Peyer's patch (tissue), 4 donors: ENCODE measurements around the gene OAS3. TPM values are rescaled to one million over a fixed set of nuclear protein-coding genes. Genes with fewer than 3 reads are reported as not detected.
"Not testable (repeated sequence)": the region's sequence is repeated elsewhere in the genome, so short reads cannot be mapped to it uniquely, and the experiment has no call there.

ENCODE experiments used
- DNase-seq, 3 donors: peaks; one replicate each; pipeline ENCODE4 v3.0.0-alpha.2; 2017 to 2019
- H3K27ac ChIP-seq, 4 donors: fragments of 200-600 bp; sonication (generic); one replicate each; pipeline ENCODE4 v1.5.1; 2016 to 2019
- H3K27me3 ChIP-seq, 2 donors: fragments of 200-600 bp; sonication (generic); one replicate each; pipeline ENCODE4 v1.5.1; 2019
- H3K36me3 ChIP-seq, 3 donors: fragments of 200-600 bp; sonication (generic); one replicate each; pipeline ENCODE4 v1.5.1; 2016 to 2019
- H3K4me1 ChIP-seq, 4 donors: fragments of 200-600 bp; sonication (generic); one replicate each; pipeline ENCODE4 v1.5.1; 2016 to 2019
- H3K4me3 ChIP-seq, 4 donors: fragments of 200-600 bp; sonication (generic); 1 replicate in 3 of 4; 2 replicates in 1 of 4; pipeline ENCODE4 v1.5.1; 2016 to 2019; ENCODE audit warnings: mild to moderate bottlenecking in 1 of 4
- H3K9me3 ChIP-seq, 4 donors: fragments of 200-600 bp; sonication (generic); one replicate each; pipeline ENCODE4 v1.5.1; 2016 to 2019; ENCODE audit warnings: mild to moderate bottlenecking in 1 of 4
- POLR2A ChIP-seq, 2 donors: fragments of 450-650 bp; IDR thresholded peaks; one replicate each; pipeline ENCODE4 v1.5.1; 2017; ENCODE audit warnings: antibody characterized with exemption in 2 of 2, mild to moderate bottlenecking in 2 of 2, moderate library complexity in 2 of 2
- total RNA-seq, 4 donors: library from RNA; depleted of rRNA; stranded (reverse); fragments of >200 nt; gene quantifications; one replicate each; pipeline ENCODE4 v1.1.0, GENCODE V29; 2016
- TF ChIP-seq, protein P1 (sequence below), 6 experiments: fragments of 450-650 bp in 4 of 6; fragments of 200-600 bp in 2 of 6; sonication (generic) in 1 of 6; IDR thresholded peaks; one replicate each; pipeline ENCODE4 v1.5.1; 2017 to 2019; ENCODE audit warnings: antibody characterized with exemption in 6 of 6, mild to moderate bottlenecking in 3 of 6, moderate library complexity in 1 of 6

The OAS3 gene
- total RNA-seq, 4 donors from 2014 or later = 7.1 to 53.6 (median 16.7) TPM

DNA sequence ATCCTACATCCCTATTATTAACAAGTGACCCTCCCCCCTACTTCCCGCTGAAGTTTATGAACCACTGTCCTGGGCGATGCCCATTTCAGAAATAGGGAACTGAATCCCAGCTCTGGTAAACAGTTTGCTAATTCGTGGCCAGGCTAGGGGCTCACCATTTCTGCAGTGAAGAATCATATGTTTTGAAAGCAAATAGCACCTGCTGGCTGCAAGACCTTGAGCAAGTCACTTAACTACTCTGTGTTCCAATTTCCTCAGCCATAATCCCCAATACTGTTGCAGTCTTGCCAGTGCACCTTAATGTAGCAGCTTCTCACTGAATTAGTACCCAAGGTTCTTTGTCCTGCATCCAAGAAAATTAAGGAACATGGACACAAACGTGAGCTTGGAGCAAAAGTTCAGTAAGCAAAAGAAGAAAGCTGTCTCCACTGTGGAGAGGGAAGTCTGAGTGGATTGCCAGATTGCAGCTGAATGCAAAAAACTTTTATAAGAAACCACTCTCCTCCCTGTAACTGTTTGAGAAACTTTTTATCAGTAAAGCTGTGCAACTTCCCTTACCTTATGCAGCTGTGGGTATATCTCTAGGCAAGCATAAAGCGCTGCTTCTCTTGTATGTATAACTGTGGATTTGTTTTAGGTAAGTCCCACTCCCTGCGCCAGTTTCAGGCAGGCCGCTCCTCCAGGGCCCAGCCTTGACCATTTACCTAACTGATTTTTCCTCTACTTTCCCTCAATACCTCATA is 30.7 kb upstream of the OAS3 start:
- peak in 2 of 3 donors; percentile 50 to 58 for DNase-seq
- H3K4me3 ChIP-seq = peak overlapping the region; percentile 39 to 69 (median 48)

DNA sequence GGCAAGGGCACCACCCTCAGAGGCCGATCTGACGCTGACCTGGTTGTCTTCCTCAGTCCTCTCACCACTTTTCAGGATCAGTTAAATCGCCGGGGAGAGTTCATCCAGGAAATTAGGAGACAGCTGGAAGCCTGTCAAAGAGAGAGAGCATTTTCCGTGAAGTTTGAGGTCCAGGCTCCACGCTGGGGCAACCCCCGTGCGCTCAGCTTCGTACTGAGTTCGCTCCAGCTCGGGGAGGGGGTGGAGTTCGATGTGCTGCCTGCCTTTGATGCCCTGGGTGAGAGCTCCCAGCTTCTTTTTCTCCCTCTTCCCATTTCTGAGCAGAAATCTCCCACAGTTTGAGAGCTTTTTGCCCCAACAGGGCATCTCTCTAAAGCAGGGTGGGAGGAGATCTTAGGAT is 29.7 kb upstream of the OAS3 start:
- Histone ChIP-seq H3K4me3 (peak overlapping the region in 3 of 4 donors; percentile 40 to 69 (median 56)), H3K4me1 (peaks cover 0 to 44% (median 5%) of the 10 kb centered on the region in 4 donors), H3K27me3 (no peaks in the 10 kb centered on the region), H3K27ac (peak overlapping the region in 3 of 4 donors; percentile 22 to 84 (median 82)), H3K36me3 (peaks cover 0 to 18% (median 0%) of the 10 kb centered on the region in 3 donors), H3K9me3 (no peaks in the 10 kb centered on the region)
- DNase-seq = no peak
- TF ChIP-seq POLR2A (IDR thresholded peaks at IDR 0.05) = no peak
- TF ChIP-seq, protein P1, sequence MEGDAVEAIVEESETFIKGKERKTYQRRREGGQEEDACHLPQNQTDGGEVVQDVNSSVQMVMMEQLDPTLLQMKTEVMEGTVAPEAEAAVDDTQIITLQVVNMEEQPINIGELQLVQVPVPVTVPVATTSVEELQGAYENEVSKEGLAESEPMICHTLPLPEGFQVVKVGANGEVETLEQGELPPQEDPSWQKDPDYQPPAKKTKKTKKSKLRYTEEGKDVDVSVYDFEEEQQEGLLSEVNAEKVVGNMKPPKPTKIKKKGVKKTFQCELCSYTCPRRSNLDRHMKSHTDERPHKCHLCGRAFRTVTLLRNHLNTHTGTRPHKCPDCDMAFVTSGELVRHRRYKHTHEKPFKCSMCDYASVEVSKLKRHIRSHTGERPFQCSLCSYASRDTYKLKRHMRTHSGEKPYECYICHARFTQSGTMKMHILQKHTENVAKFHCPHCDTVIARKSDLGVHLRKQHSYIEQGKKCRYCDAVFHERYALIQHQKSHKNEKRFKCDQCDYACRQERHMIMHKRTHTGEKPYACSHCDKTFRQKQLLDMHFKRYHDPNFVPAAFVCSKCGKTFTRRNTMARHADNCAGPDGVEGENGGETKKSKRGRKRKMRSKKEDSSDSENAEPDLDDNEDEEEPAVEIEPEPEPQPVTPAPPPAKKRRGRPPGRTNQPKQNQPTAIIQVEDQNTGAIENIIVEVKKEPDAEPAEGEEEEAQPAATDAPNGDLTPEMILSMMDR (IDR thresholded peaks at IDR 0.05) = no peak

More for the DNA sequence above, 30.7 kb upstream of the OAS3 start:
- Histone ChIP-seq H3K27me3 (no peaks in the 10 kb centered on the region), H3K9me3 (no peaks in the 10 kb centered on the region), H3K4me1 (peaks cover 0 to 52% (median 5%) of the 10 kb centered on the region in 4 donors), H3K27ac (peak overlapping the region; percentile 77 to 91 (median 83)), H3K36me3 (peaks cover 0 to 12% (median 0%) of the 10 kb centered on the region in 3 donors)
- TF ChIP-seq, protein P1 (IDR thresholded peaks at IDR 0.05) = no peak
- TF ChIP-seq POLR2A (IDR thresholded peaks at IDR 0.05) = no peak

DNA sequence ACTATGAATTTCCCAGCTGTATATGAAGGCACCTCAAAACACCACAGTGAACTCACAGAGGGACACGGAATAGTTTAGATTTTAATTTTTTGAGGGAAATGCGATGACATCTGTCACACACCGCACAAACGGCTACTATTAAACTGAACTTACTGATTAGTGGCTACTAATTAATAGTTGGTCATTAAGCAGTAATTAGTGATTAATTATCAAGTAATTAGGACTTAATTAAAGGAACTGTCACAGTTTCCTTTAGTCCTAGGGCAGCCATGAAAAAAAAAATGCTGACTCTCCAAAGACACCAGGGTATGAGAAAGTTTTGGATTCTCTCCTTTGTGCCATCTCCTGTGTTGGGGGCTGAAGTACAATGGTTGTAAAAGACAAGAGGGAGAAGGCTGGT is 28.6 kb upstream of the OAS3 start:
- Histone ChIP-seq H3K4me3 (no peak overlapping the region), H3K27me3 (no peaks in the 10 kb centered on the region), H3K27ac (peak overlapping the region in 1 of 4 donors; percentile 82), H3K36me3 (peaks cover 0 to 18% (median 0%) of the 10 kb centered on the region in 3 donors), H3K9me3 (no peaks in the 10 kb centered on the region), H3K4me1 (peaks cover 0 to 44% (median 5%) of the 10 kb centered on the region in 4 donors)
- TF ChIP-seq, protein P1 (IDR thresholded peaks at IDR 0.05) = no peak
- TF ChIP-seq POLR2A (IDR thresholded peaks at IDR 0.05) = no peak
- DNase-seq = no peak

DNA sequence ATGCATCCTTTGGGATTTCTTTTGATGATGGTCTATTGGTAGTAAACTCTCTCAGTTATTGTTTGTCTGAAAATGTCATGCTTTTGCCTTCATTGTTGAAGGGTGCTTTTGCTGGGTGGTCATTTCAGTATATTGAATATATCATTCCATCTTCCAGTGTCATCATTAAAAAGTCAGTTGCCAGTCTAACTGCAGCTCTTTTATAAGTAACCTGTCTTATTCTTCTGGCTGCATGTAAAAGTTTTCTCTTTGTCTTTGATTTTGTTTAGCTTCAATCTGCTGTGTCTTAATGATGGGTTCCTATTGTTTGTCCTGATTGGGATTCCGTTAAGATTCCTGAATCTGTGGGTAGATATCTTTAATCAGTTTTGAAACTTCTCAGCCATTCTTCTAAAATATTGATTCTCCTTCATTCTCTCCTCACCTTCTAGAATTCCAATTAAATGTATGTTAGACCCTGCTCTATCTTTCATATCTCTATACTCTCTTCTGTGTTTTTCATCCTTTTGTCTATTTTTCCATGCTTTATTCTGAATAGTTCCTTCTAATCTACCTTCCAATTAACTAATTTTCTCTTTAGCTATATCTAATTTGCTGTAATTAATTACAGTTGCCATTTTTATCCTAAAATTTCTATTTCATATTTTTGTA is 25.1 kb upstream of the OAS3 start:
- no peaks in the 10 kb centered on the region for H3K27me3 ChIP-seq
- H3K9me3 ChIP-seq = no peaks in the 10 kb centered on the region
- no peak overlapping the region for H3K27ac ChIP-seq

DNA sequence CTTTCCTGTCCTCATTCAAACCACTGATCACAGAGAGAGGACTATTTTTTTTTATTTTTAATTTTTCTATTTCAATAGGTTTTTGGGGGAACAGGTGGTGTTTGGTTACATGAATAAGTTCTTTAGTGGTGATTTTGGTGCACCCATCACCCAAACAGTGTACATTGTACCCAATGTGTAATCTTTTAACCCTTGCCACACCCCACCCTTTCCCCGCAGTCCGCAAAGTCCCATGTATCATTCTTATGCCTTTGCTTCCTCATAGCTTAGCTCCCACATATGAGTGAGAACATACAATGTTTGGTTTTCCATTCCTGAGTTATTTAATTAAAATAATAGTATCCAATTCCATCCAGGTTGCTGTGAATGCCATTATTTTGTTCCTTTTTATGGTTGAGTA is 24.4 kb upstream of the OAS3 start:
- not testable (repeated sequence) for H3K27ac ChIP-seq, H3K9me3 ChIP-seq, H3K4me3 ChIP-seq, H3K27me3 ChIP-seq, DNase-seq
- H3K4me1 ChIP-seq = peaks cover 0 to 11% (median 0%) of the 10 kb centered on the region in 4 donors
- peaks cover 0 to 42% (median 0%) of the 10 kb centered on the region in 3 donors for H3K36me3 ChIP-seq

More for the DNA sequence above, 25.1 kb upstream of the OAS3 start:
- TF ChIP-seq, protein P1 (IDR thresholded peaks at IDR 0.05) = no peak
- TF ChIP-seq POLR2A (IDR thresholded peaks at IDR 0.05) = no peak
- no peak overlapping the region for H3K4me3 ChIP-seq
- DNase-seq = no peak
- H3K36me3 ChIP-seq = peaks cover 0 to 35% (median 0%) of the 10 kb centered on the region in 3 donors
- H3K4me1 ChIP-seq = peaks cover 0 to 18% (median 3%) of the 10 kb centered on the region in 4 donors

DNA sequence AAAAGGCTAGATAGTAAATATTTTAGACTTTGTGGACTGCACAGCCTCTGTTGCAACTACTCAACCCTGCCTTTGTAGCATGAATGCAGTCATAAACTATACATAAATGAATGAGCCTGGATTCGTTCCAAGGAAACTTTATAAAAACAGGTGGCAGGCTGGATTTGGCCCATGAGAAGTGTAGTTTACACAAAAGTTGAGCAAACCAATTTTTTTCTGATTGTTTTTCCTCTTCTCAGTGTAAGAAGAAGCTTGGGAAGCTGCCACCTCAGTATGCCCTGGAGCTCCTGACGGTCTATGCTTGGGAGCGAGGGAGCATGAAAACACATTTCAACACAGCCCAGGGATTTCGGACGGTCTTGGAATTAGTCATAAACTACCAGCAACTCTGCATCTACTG is 22.0 kb upstream of the OAS3 start:
- H3K4me3 ChIP-seq = no peak overlapping the region
- H3K4me1 ChIP-seq = no peaks in the 10 kb centered on the region
- H3K36me3 ChIP-seq = peaks cover 0 to 56% (median 0%) of the 10 kb centered on the region in 3 donors
- H3K27ac ChIP-seq = peak overlapping the region in 1 of 4 donors; percentile 45
- peak in 1 of 3 donors; percentile 56 for DNase-seq
- H3K9me3 ChIP-seq = no peaks in the 10 kb centered on the region
- TF ChIP-seq, protein P1 (IDR thresholded peaks at IDR 0.05) = no peak
- TF ChIP-seq POLR2A (IDR thresholded peaks at IDR 0.05) = no peak
- no peaks in the 10 kb centered on the region for H3K27me3 ChIP-seq
